Uterus (tissue), 4 donors: ENCODE results near the gene WASF1. TPM values are rescaled to one million over a fixed set of nuclear protein-coding genes. Genes with fewer than 3 reads are reported as not detected.

Experiments
- DNase-seq, 2 donors: peaks; one replicate each; pipeline ENCODE4 v3.0.0-alpha.2; 2019 to 2020
- H3K27ac ChIP-seq, 2 donors: fragments of 200-600 bp; sonication (generic); 1 replicate in 1 of 2; 2 replicates in 1 of 2; pipeline ENCODE4 v1.5.1; 2016 to 2018
- H3K27me3 ChIP-seq, 2 donors: fragments of 200-600 bp; sonication (generic); one replicate each; pipeline ENCODE4 v1.5.1; 2018 to 2019; ENCODE audit warnings: control low read depth in 1 of 2
- H3K36me3 ChIP-seq, 2 donors: fragments of 200-600 bp; sonication (generic); one replicate each; pipeline ENCODE4 v1.5.1; 2019; ENCODE audit warnings: control low read depth in 1 of 2
- H3K4me1 ChIP-seq, 2 donors: fragments of 200-600 bp; sonication (generic); one replicate each; pipeline ENCODE4 v1.5.1; 2018 to 2019; ENCODE audit warnings: control low read depth in 1 of 2
- H3K4me3 ChIP-seq, 2 donors: fragments of 200-600 bp; sonication (generic); 1 replicate in 1 of 2; 2 replicates in 1 of 2; pipeline ENCODE4 v1.5.1; 2018 to 2019; ENCODE audit warnings: mild to moderate bottlenecking in 1 of 2
- H3K9me3 ChIP-seq, 2 donors: fragments of 200-600 bp; sonication (generic); one replicate each; pipeline ENCODE4 v1.5.1; 2019; ENCODE audit warnings: control low read depth in 1 of 2
- CTCF ChIP-seq, 4 experiments: fragments of 200-600 bp in 2 of 4; fragments of 450-650 bp in 2 of 4; sonication (generic) in 2 of 4; IDR thresholded peaks; one replicate each; pipeline ENCODE4 v1.5.1; 2016 to 2019; ENCODE audit warnings: antibody characterized with exemption in 4 of 4, mild to moderate bottlenecking in 2 of 4, moderate library complexity in 1 of 4
- POLR2A ChIP-seq, 2 donors: fragments of 450-650 bp; IDR thresholded peaks; one replicate each; pipeline ENCODE4 v1.6.1; 2016; ENCODE audit warnings: antibody characterized with exemption in 2 of 2, mild to moderate bottlenecking in 1 of 2, moderate library complexity in 1 of 2
- intact Hi-C: fragments of 100-400 bp; cut with DNase I; formaldehyde crosslinking; loops from one replicate; pipeline ENCODE4 v1.15.1; 2023; ENCODE audit warnings: low total_unique reads
- total RNA-seq, 4 donors: library from RNA; depleted of rRNA in 3 of 4; stranded (reverse); fragments of >200 nt in 3 of 4; gene quantifications; one replicate each; pipeline versions ENCODE4 v1.1.0 to v1.2.4, GENCODE V29; 2014 to 2023
- donor health status: DM: yes; HTN: yes; CAD: no.

Gene WASF1
- total RNA-seq, 4 donors from 2014 or later: 5.9 to 27.3 (median 17.2) TPM

- H3K27ac ChIP-seq: no peak overlapping the region
- H3K4me1 ChIP-seq: peaks cover 0 to 4% of the 10 kb centered on the region in 2 donors
- no peaks in the 10 kb centered on the region for H3K27me3 ChIP-seq
- no peaks in the 10 kb centered on the region for H3K9me3 ChIP-seq
- no peak for DNase-seq
- H3K4me3 ChIP-seq: no peak overlapping the region
- H3K36me3 ChIP-seq: no peaks in the 10 kb centered on the region
- intact Hi-C loops: no loop called here
- TF ChIP-seq POLR2A (IDR thresholded peaks at IDR 0.05) (no peak), CTCF (IDR thresholded peaks at IDR 0.05) (no peak)
Observed at GRCh38 chr6:110196874-110197273, 17.4 kb upstream of the WASF1 start.

DNA sequence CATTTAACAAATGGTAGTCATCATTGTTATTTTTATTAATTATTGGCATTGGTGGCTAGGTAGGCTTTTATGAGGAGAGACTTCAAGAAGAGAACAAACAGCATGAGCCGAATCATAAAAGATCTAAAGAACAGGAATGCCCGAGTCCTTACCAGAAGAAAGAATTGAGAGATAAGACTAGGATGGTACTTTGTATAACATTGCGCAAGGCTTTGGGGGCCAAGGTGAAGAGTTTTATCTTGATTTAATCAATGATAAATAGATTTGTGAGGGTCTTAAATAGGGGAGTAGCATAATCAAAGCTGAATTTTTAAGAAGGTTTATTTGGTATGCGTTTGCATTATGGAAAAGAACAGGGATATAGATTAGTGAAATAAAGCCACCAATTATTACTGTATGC, 16.2 kb upstream of the WASF1 start:
- intact Hi-C loops: no loop called here
- no peak overlapping the region for H3K27ac ChIP-seq
- H3K4me1 ChIP-seq: peaks cover 0 to 4% of the 10 kb centered on the region in 2 donors
- H3K36me3 ChIP-seq: no peaks in the 10 kb centered on the region
- no peaks in the 10 kb centered on the region for H3K27me3 ChIP-seq
- DNase-seq: no peak
- H3K4me3 ChIP-seq: no peak overlapping the region
- TF ChIP-seq POLR2A (IDR thresholded peaks at IDR 0.05) (no peak), CTCF (IDR thresholded peaks at IDR 0.05) (no peak)
- no peaks in the 10 kb centered on the region for H3K9me3 ChIP-seq

GRCh38 chr6:110191477-110191876, 12.0 kb upstream of the WASF1 start:
- H3K9me3 ChIP-seq: no peaks in the 10 kb centered on the region
- TF ChIP-seq CTCF (IDR thresholded peaks at IDR 0.05): no peak
- TF ChIP-seq POLR2A (IDR thresholded peaks at IDR 0.05): no peak
- DNase-seq: no peak
- no peak overlapping the region for H3K27ac ChIP-seq
- no peaks in the 10 kb centered on the region for H3K27me3 ChIP-seq
- H3K36me3 ChIP-seq: no peaks in the 10 kb centered on the region
- no peak overlapping the region for H3K4me3 ChIP-seq
- intact Hi-C loops: no loop called here
- peaks cover 0 to 4% of the 10 kb centered on the region in 2 donors for H3K4me1 ChIP-seq

DNA sequence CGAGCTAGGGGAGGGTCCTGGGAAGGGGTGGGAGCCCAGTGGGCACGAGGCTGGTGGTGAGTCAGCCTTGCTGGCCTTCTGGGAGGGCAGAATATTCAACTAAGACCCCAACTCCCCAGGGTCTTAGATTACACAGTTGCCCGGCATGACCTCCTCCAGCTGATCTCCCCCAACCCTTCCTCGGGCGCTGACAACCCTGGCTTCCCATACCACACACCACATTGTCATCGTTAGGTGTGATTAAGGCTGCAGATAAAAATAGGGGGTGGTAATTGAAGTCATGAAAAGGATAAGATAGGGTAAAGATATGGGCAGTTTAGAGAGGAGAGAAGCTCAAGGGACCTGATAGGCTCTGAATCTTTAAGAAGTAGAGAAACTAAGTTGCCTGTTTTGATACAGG, 11.3 kb upstream of the WASF1 start:
- no peak overlapping the region for H3K4me3 ChIP-seq
- H3K27me3 ChIP-seq: no peaks in the 10 kb centered on the region
- intact Hi-C loops: no loop called here
- H3K9me3 ChIP-seq: no peaks in the 10 kb centered on the region
- no peak overlapping the region for H3K27ac ChIP-seq
- no peak for TF ChIP-seq CTCF (IDR thresholded peaks at IDR 0.05)
- no peak for TF ChIP-seq POLR2A (IDR thresholded peaks at IDR 0.05)
- DNase-seq: no peak
- H3K4me1 ChIP-seq: peaks cover 0 to under 1% of the 10 kb centered on the region in 2 donors
- no peaks in the 10 kb centered on the region for H3K36me3 ChIP-seq

DNA sequence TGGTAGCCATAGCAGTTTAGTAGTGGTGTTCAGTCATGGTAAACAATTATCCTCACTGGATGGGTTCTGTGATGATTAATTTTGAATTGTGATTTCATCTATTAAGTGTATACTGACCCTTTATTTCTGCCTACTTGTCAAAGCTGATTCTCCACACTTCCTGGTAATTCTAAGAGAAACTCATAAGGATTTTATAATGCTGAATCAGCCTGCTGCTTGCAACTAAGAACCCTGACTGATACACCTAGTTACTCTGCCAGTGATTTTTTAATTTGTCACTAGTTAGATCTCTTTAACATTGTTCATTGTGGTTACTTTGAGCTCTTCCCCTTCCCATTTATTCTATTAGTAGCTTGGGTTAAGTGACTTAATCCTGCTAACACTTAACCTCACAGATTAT, 9.3 kb upstream of the WASF1 start:
- Histone ChIP-seq H3K4me1 (no peaks in the 10 kb centered on the region), H3K27me3 (no peaks in the 10 kb centered on the region), H3K27ac (no peak overlapping the region), H3K36me3 (no peaks in the 10 kb centered on the region), H3K4me3 (no peak overlapping the region), H3K9me3 (no peaks in the 10 kb centered on the region)
- TF ChIP-seq POLR2A (IDR thresholded peaks at IDR 0.05): no peak
- TF ChIP-seq CTCF (IDR thresholded peaks at IDR 0.05): no peak
- intact Hi-C loops: no loop called here
- DNase-seq: no peak
